K562 (cell line): ENCODE measurements around the gene NBEAL2. TPM values are rescaled to one million over a fixed set of nuclear protein-coding genes. Genes with fewer than 3 reads are reported as not detected.
A peak's percentile ranks its signal among the peaks of the same experiment; 100 is the strongest.

Experiments used
- CBFB ChIP-seq: sonication (generic); formaldehyde crosslinking; IDR thresholded peaks from 2 replicates; pipeline ENCODE4 v1.4.0; 2020; ENCODE audit warnings: mild to moderate bottlenecking, missing genetic modification reagents
- CHD1 ChIP-seq: fragments of 200-600 bp; sonication (generic); IDR thresholded peaks from one replicate; pipeline ENCODE4 v1.6.1; 2012; ENCODE audit warnings: mild to moderate bottlenecking, moderate library complexity, low read length, inconsistent platforms
- EHMT2 ChIP-seq: fragments of 450-650 bp; IDR thresholded peaks from 2 replicates; pipeline ENCODE4 v1.6.1; 2018; ENCODE audit warnings: antibody characterized with exemption
- ETV6 ChIP-seq, 3 experiments: fragments of 150-350 bp in 1 of 3; sonication (generic) in 1 of 3; formaldehyde crosslinking in 1 of 3; IDR thresholded peaks; 2 replicates each; pipeline versions ENCODE4 v1.6.1 to v1.8.0; 2014 to 2022; ENCODE audit warnings: borderline replicate concordance in 2 of 3, low read depth in 2 of 3, antibody characterized with exemption in 1 of 3, low read length in 1 of 3, mild to moderate bottlenecking in 1 of 3, missing genetic modification reagents in 1 of 3
- EWSR1 ChIP-seq: fragments of 450-650 bp; IDR thresholded peaks from 2 replicates; pipeline ENCODE4 v1.6.1; 2018; ENCODE audit warnings: borderline replicate concordance, mild to moderate bottlenecking, low read depth, moderate library complexity; ENCODE audit not compliant: partially characterized antibody
- HIVEP1 ChIP-seq: fragments of 250-450 bp; sonication (Bioruptor Pico); IDR thresholded peaks from 2 replicates; pipeline ENCODE4 v1.4.0; 2020; ENCODE audit warnings: mild to moderate bottlenecking
- RB1 ChIP-seq: fragments of 450-650 bp; IDR thresholded peaks from 2 replicates; pipeline ENCODE4 v1.6.1; 2017; ENCODE audit warnings: low read depth, mild to moderate bottlenecking
- SIN3A ChIP-seq, 2 experiments: fragments of 150-350 bp in 1 of 2; IDR thresholded peaks; 2 replicates each; pipeline ENCODE4 v1.6.1; 2011 to 2016; ENCODE audit warnings: borderline replicate concordance in 2 of 2, low read depth in 2 of 2, low read length in 2 of 2, mild to moderate bottlenecking in 2 of 2, moderate library complexity in 2 of 2; ENCODE audit not compliant: control insufficient read depth in 1 of 2
- SMARCB1 ChIP-seq: IDR thresholded peaks from 2 replicates; pipeline ENCODE4 v1.6.1; 2011; ENCODE audit warnings: improper control_type of control experiment, low read depth; ENCODE audit not compliant: insufficient read length
- ZBTB7A ChIP-seq: IDR thresholded peaks from 2 replicates; pipeline ENCODE4 v1.6.1; 2011; ENCODE audit warnings: low read depth, mild to moderate bottlenecking, low read length, moderate library complexity, borderline replicate concordance; ENCODE audit not compliant: control insufficient read depth
- ZFP36 ChIP-seq: fragments of 150-350 bp; IDR thresholded peaks from 2 replicates; pipeline ENCODE4 v1.6.1; 2018; ENCODE audit warnings: low read length, low read depth; ENCODE audit not compliant: partially characterized antibody
- ZMIZ1 ChIP-seq, 2 experiments: fragments of 150-350 bp in 1 of 2; IDR thresholded peaks; 2 replicates each; pipeline ENCODE4 v1.6.1; 2012 to 2016; ENCODE audit warnings: low read depth in 2 of 2, low read length in 2 of 2, mild to moderate bottlenecking in 1 of 2, moderate library complexity in 1 of 2
- ZNF23 ChIP-seq: fragments of 250-450 bp; sonication (Bioruptor Pico); IDR thresholded peaks from 2 replicates; pipeline ENCODE4 v1.4.0; 2020; ENCODE audit warnings: mild to moderate bottlenecking
- ZNF407 ChIP-seq: fragments of 450-650 bp; IDR thresholded peaks from 2 replicates; pipeline ENCODE4 v1.6.1; 2016; ENCODE audit warnings: low read depth
- ZNF436 ChIP-seq: fragments of 250-450, 450-650 bp; sonication (Bioruptor Pico); formaldehyde crosslinking; IDR thresholded peaks from 2 replicates; pipeline ENCODE4 v1.7.0; 2020; ENCODE audit warnings: mild to moderate bottlenecking
- ZNF57 ChIP-seq: fragments of 450-650 bp; formaldehyde crosslinking; IDR thresholded peaks from 2 replicates; pipeline ENCODE4 v1.4.0; 2020; ENCODE audit warnings: mild to moderate bottlenecking, moderate library complexity
- polyA plus RNA-seq, 8 experiments: library from polyadenylated mRNA; depleted of rRNA in 4 of 8; stranded (reverse) in 5 of 8; unstranded in 3 of 8; fragments of >200 nt; fragmentation: Nextera tagmentation in 2 of 8; fragmentation: Illumina TruSeq in 1 of 8; extraction: Ambion mirVana in 2 of 8; extraction: Trizol in 1 of 8; gene quantifications; 2 replicates each; pipeline versions ENCODE4 v1.2.1 to v1.2.3, GENCODE V29; 2011 to 2014; ENCODE audit warnings: inconsistent platforms in 1 of 8, missing spikeins in 1 of 8
- total RNA-seq, 7 experiments: library from RNA; depleted of rRNA in 6 of 7; stranded (reverse); fragments of >200 nt in 6 of 7; fragmentation: Illumina TruSeq in 2 of 7; extraction: Trizol in 2 of 7; gene quantifications; 2 replicates each; pipeline versions ENCODE4 v1.2.1 to v1.2.3, GENCODE V29; 2011 to 2021; ENCODE audit warnings: low replicate concordance in 1 of 7

The NBEAL2 gene
- total and polyA plus RNA-seq, 9 of the 15 experiments (the other 6 are each of a cell fraction or from before 2014, with no cell fraction given), result 0.06 to 114 (median 29.6) TPM

- TF ChIP-seq EHMT2 (no peak), ZBTB7A (peak; percentile 40; the same call in 1 of the 2 replicates), ZNF23 (CRISPR knock-in tag) (no peak), HIVEP1 (CRISPR knock-in tag) (no peak), ZMIZ1 (IDR thresholded peaks at IDR 0.05; ENCODE audit: low read depth in 2 of 2, low read length in 2 of 2) (0 out of 4 replicates have a peak, but pooled peaks of 1 of the 2 experiments have one; percentile 22), CBFB (no peak), ZNF436 (CRISPR knock-in tag) (no peak), CHD1 (no peak), SIN3A (IDR thresholded peaks at IDR 0.05; ENCODE audit: borderline replicate concordance in 2 of 2, control insufficient read depth in 1 of 2, low read depth in 2 of 2, low read length in 2 of 2) (no peak), RB1 (0 out of 2 replicates have a peak, but pooled peaks have one; percentile 11), ETV6 (IDR thresholded peaks at IDR 0.05; ENCODE audit: borderline replicate concordance in 1 of 2, low read depth in 2 of 2, low read length in 1 of 2) (0 out of 4 replicates have a peak, but pooled peaks of 1 of the 2 experiments have one; percentile 31), ETV6 (CRISPR knock-in tag; IDR thresholded peaks at IDR 0.05; ENCODE audit: borderline replicate concordance) (no peak), ZNF57 (CRISPR knock-in tag) (no peak), SMARCB1 (no peak), ZNF407 (0 out of 2 replicates have a peak, but pooled peaks have one; percentile 13), ZFP36 (peak; percentile 6), EWSR1 (no peak)
Observed at GRCh38 chr3:46971742-46972141, 7.7 kb upstream of the NBEAL2 start (continued).
